ENCODE measurements around the gene CGNL1.

Gene CGNL1

DNA sequence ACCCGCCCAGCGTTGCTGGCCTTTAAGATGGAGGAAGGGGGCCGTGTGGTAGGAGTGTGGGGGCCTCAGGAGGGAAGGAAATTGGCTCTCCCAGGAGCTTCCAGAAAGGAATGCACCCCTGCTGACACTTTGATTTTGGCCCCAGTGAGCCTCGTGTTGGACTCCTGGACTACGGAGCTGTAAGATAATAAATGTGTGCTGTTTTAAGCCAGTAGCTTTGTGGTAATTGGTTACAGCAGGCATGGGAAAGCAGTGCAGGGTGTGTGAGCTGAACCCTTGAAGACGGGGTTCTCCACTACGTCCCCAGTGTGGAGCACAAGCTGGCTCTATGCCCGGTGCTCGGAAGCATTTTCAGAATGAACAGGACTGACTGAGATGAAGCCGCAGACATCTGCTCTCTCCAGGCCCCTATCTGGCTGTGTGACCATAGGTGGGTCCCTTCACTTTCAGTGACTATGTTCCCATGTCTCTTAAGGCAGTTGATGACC lies 22.9 kb upstream of the CGNL1 start:
- no peak for DNase-seq (ENCODE audit: low read depth in 1 of 2, low spot score in 1 of 2)
- H3K4me3 ChIP-seq (replicated peaks; ENCODE audit: insufficient read depth, low read length): no peak overlapping the region
- TF ChIP-seq, protein P1, sequence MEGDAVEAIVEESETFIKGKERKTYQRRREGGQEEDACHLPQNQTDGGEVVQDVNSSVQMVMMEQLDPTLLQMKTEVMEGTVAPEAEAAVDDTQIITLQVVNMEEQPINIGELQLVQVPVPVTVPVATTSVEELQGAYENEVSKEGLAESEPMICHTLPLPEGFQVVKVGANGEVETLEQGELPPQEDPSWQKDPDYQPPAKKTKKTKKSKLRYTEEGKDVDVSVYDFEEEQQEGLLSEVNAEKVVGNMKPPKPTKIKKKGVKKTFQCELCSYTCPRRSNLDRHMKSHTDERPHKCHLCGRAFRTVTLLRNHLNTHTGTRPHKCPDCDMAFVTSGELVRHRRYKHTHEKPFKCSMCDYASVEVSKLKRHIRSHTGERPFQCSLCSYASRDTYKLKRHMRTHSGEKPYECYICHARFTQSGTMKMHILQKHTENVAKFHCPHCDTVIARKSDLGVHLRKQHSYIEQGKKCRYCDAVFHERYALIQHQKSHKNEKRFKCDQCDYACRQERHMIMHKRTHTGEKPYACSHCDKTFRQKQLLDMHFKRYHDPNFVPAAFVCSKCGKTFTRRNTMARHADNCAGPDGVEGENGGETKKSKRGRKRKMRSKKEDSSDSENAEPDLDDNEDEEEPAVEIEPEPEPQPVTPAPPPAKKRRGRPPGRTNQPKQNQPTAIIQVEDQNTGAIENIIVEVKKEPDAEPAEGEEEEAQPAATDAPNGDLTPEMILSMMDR (IDR thresholded peaks at IDR 0.05; ENCODE audit: insufficient read depth, low read length): no peak
- TF ChIP-seq, protein P2, sequence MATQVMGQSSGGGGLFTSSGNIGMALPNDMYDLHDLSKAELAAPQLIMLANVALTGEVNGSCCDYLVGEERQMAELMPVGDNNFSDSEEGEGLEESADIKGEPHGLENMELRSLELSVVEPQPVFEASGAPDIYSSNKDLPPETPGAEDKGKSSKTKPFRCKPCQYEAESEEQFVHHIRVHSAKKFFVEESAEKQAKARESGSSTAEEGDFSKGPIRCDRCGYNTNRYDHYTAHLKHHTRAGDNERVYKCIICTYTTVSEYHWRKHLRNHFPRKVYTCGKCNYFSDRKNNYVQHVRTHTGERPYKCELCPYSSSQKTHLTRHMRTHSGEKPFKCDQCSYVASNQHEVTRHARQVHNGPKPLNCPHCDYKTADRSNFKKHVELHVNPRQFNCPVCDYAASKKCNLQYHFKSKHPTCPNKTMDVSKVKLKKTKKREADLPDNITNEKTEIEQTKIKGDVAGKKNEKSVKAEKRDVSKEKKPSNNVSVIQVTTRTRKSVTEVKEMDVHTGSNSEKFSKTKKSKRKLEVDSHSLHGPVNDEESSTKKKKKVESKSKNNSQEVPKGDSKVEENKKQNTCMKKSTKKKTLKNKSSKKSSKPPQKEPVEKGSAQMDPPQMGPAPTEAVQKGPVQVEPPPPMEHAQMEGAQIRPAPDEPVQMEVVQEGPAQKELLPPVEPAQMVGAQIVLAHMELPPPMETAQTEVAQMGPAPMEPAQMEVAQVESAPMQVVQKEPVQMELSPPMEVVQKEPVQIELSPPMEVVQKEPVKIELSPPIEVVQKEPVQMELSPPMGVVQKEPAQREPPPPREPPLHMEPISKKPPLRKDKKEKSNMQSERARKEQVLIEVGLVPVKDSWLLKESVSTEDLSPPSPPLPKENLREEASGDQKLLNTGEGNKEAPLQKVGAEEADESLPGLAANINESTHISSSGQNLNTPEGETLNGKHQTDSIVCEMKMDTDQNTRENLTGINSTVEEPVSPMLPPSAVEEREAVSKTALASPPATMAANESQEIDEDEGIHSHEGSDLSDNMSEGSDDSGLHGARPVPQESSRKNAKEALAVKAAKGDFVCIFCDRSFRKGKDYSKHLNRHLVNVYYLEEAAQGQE (IDR thresholded peaks at IDR 0.05; ENCODE audit: insufficient replicate concordance, low read depth): no peak
- no peak for TF ChIP-seq GABPA (IDR thresholded peaks at IDR 0.05; ENCODE audit: low read depth)
- no peak for TF ChIP-seq SPI1 (IDR thresholded peaks at IDR 0.05; ENCODE audit: borderline replicate concordance, low read depth)
- no peak for TF ChIP-seq POLR2AphosphoS5 (IDR thresholded peaks at IDR 0.05; ENCODE audit: low read depth)
- H3K27ac ChIP-seq (replicated peaks): no peak overlapping the region
- no peaks in the 10 kb centered on the region for H3K27me3 ChIP-seq (ENCODE audit: insufficient read depth, poor library complexity, severe bottlenecking)

DNA sequence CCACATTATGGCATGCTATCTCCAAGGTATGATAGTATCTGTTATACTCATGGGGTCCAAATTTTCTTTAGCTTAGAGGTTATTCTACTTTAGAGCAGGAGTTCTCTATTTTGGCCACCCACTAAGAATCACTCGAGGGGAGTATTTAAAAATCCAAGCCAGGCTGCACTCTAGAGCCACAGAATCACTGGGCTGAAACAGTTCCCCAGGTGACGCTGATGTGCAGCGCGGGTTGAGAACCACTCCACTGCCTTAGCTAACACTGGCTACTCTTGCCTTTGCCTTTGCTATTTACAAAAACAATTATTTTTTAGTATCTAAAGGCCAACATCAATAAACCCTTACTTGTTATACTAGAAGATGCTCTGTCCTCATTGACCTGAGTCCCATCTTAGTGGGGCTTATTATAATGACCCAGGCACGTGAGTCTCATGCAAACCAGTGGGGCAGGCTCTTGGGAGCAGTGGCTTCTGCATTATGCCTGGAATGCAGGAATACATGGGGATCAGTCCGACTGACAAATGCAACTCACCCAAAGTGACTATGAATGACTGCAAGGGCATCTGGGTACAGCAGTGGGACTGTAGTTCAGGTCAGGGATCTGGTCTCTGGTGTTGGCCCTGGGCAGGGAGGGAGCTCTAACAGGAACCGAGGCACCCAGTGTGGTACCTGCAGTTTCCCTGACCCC lies 21.7 kb upstream of the CGNL1 start:
- TF ChIP-seq, protein P2 (IDR thresholded peaks at IDR 0.05; ENCODE audit: insufficient replicate concordance, low read depth): no peak
- TF ChIP-seq SPI1 (IDR thresholded peaks at IDR 0.05; ENCODE audit: borderline replicate concordance, low read depth) (no peak), GABPA (IDR thresholded peaks at IDR 0.05; ENCODE audit: low read depth) (no peak), POLR2AphosphoS5 (IDR thresholded peaks at IDR 0.05; ENCODE audit: low read depth) (no peak)
- TF ChIP-seq, protein P1 (IDR thresholded peaks at IDR 0.05; ENCODE audit: insufficient read depth, low read length): no peak
- H3K27ac ChIP-seq (replicated peaks): no peak overlapping the region
- DNase-seq (ENCODE audit: low read depth in 1 of 2, low spot score in 1 of 2): no peak
- H3K4me3 ChIP-seq (replicated peaks; ENCODE audit: insufficient read depth, low read length): no peak overlapping the region
- H3K27me3 ChIP-seq (ENCODE audit: insufficient read depth, poor library complexity, severe bottlenecking): no peaks in the 10 kb centered on the region

DNA sequence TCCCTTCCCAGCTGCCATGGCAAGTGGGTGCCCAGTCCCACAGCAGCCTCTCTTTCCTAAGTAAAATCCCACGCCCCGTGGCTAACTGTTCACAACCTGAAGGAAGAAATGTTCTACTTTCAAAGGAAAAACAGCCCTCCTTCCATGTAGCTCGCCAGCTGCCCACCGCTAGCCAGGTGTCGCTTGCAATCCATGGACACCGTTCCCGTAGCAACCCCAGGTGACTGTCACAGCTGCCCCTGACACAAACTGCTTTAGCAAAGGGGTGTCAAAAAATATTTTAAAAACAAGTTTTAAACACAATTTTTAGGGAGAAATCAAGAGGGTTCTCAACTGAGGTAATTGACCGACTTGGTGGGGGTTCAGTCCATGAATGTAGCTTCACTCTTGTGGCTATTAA lies 21.0 kb upstream of the CGNL1 start:
- no peak for DNase-seq (ENCODE audit: low read depth in 1 of 2, low spot score in 1 of 2)
- H3K27me3 ChIP-seq (ENCODE audit: insufficient read depth, poor library complexity, severe bottlenecking): no peaks in the 10 kb centered on the region
- TF ChIP-seq, protein P1 (IDR thresholded peaks at IDR 0.05; ENCODE audit: insufficient read depth, low read length): no peak
- TF ChIP-seq, protein P2 (IDR thresholded peaks at IDR 0.05; ENCODE audit: insufficient replicate concordance, low read depth): no peak
- TF ChIP-seq SPI1 (IDR thresholded peaks at IDR 0.05; ENCODE audit: borderline replicate concordance, low read depth) (no peak), GABPA (IDR thresholded peaks at IDR 0.05; ENCODE audit: low read depth) (no peak), POLR2AphosphoS5 (IDR thresholded peaks at IDR 0.05; ENCODE audit: low read depth) (no peak)
- no peak overlapping the region for H3K4me3 ChIP-seq (replicated peaks; ENCODE audit: insufficient read depth, low read length)
- no peak overlapping the region for H3K27ac ChIP-seq (replicated peaks)

Data from HL-60 (cell line).